SU-DHL-6 (cell line): ENCODE results near the gene TESK2.

Experiments used
- H2AFZ ChIP-seq: fragments of 200-600 bp; sonication (generic); 2 replicates; pipeline ENCODE4 v1.6.1; 2014; ENCODE audit warnings: low read depth, mild to moderate bottlenecking, moderate library complexity, mixed read lengths, antibody characterized with exemption, low read length; ENCODE audit not compliant: severe bottlenecking
- H3F3A ChIP-seq: fragments of 200-600 bp; shearing (Covaris generic); 2 replicates; pipeline ENCODE4 v1.6.0; 2016; ENCODE audit warnings: antibody characterized with exemption, mild to moderate bottlenecking; ENCODE audit not compliant: insufficient read depth
- H3K27ac ChIP-seq: fragments of 200-600 bp; sonication (generic); 2 replicates; pipeline ENCODE4 v1.5.1; 2016; ENCODE audit warnings: low read depth, mild to moderate bottlenecking, low read length, moderate library complexity, mixed read lengths
- H3K27me3 ChIP-seq: fragments of 200-600 bp; sonication (generic), shearing (Covaris generic); 2 replicates; pipeline ENCODE4 v1.6.0; 2014; ENCODE audit warnings: mild to moderate bottlenecking, low read length
- H3K36me3 ChIP-seq: fragments of 200-600 bp; sonication (generic); 2 replicates; pipeline ENCODE4 v1.6.1; 2014; ENCODE audit warnings: mild to moderate bottlenecking, low read length, mixed read lengths
- H3K4me2 ChIP-seq: fragments of 300-600, 200-600 bp; shearing (Covaris generic), sonication (generic); 2 replicates; pipeline ENCODE4 v1.6.0; 2014; ENCODE audit warnings: low read length, low read depth, mild to moderate bottlenecking; ENCODE audit not compliant: poor library complexity, severe bottlenecking
- H3K4me3 ChIP-seq: fragments of 200-600 bp; sonication (generic); 2 replicates; pipeline ENCODE4 v1.5.1; 2014; ENCODE audit warnings: antibody characterized with exemption, low read length, mild to moderate bottlenecking, mixed read lengths; ENCODE audit not compliant: insufficient read depth, poor library complexity, severe bottlenecking
- H3K79me2 ChIP-seq: fragments of 200-600 bp; sonication (generic); 2 replicates; pipeline ENCODE4 v1.6.1; 2014; ENCODE audit warnings: mild to moderate bottlenecking, low read length, moderate library complexity; ENCODE audit not compliant: insufficient read depth
- H3K9ac ChIP-seq: fragments of 200-600 bp; sonication (generic); 2 replicates; pipeline ENCODE4 v1.7.0; 2014; ENCODE audit warnings: mild to moderate bottlenecking, low read length
- H3K9me2 ChIP-seq: fragments of 200-600 bp; sonication (generic); replicated peaks from 2 replicates; pipeline ENCODE4 v1.6.1; 2014; ENCODE audit warnings: low read length; ENCODE audit not compliant: insufficient read depth
- H3K9me3 ChIP-seq: fragments of 200-600 bp; sonication (generic); 2 replicates; pipeline ENCODE4 v1.6.1; 2014; ENCODE audit warnings: low read length, mixed read lengths; ENCODE audit not compliant: insufficient read depth
- H4K20me1 ChIP-seq: fragments of 200-600 bp; sonication (generic); 2 replicates; pipeline ENCODE4 v1.6.1; 2014; ENCODE audit warnings: low read depth, mild to moderate bottlenecking, antibody characterized with exemption, low read length, moderate library complexity, mixed read lengths
- CTCF ChIP-seq: fragments of 200-600 bp; sonication (generic); IDR thresholded peaks from one replicate; pipeline ENCODE4 v1.5.1; 2017; ENCODE audit warnings: antibody characterized with exemption, mild to moderate bottlenecking, low read length, moderate library complexity; ENCODE audit not compliant: insufficient read depth, poor library complexity, severe bottlenecking
- EZH2phosphoT487 ChIP-seq: fragments of 200-600 bp; sonication (generic), shearing (Covaris generic); conservative IDR thresholded peaks from 2 replicates; pipeline ENCODE4 v1.6.1; 2018; ENCODE audit warnings: mild to moderate bottlenecking, antibody characterized with exemption, low read length, moderate library complexity, mixed read lengths

The TESK2 gene

GRCh38 chr1:45412899-45413298 lies 78.1 kb downstream of the TESK2 start:
- H3K36me3 ChIP-seq = no peaks in the 10 kb centered on the region
- H3K4me3 ChIP-seq = no peak overlapping the region
- no peak overlapping the region for H3K4me2 ChIP-seq
- TF ChIP-seq CTCF = no peak
- no peak for TF ChIP-seq EZH2phosphoT487
- no peak overlapping the region for H3K27ac ChIP-seq
- no peaks in the 10 kb centered on the region for H3F3A ChIP-seq
- no peak overlapping the region for H2AFZ ChIP-seq
- no peak overlapping the region for H3K9ac ChIP-seq
- no peaks in the 10 kb centered on the region for H3K27me3 ChIP-seq
- H3K9me2 ChIP-seq = no peaks in the 10 kb centered on the region
- H4K20me1 ChIP-seq = no peaks in the 10 kb centered on the region
- no peaks in the 10 kb centered on the region for H3K79me2 ChIP-seq
- no peaks in the 10 kb centered on the region for H3K9me3 ChIP-seq

- no peaks in the 10 kb centered on the region for H3F3A ChIP-seq
- no peaks in the 10 kb centered on the region for H4K20me1 ChIP-seq
- no peak overlapping the region for H3K4me2 ChIP-seq
- no peak overlapping the region for H3K9ac ChIP-seq
- no peaks in the 10 kb centered on the region for H3K9me3 ChIP-seq
- H3K27me3 ChIP-seq = no peaks in the 10 kb centered on the region
- no peaks in the 10 kb centered on the region for H3K9me2 ChIP-seq
- H3K36me3 ChIP-seq = no peaks in the 10 kb centered on the region
- no peaks in the 10 kb centered on the region for H3K79me2 ChIP-seq
- no peak overlapping the region for H2AFZ ChIP-seq
- H3K27ac ChIP-seq = no peak overlapping the region
- TF ChIP-seq EZH2phosphoT487 (no peak), CTCF (no peak)
- H3K4me3 ChIP-seq = no peak overlapping the region
Observed at GRCh38 chr1:45411510-45411899, 79.5 kb downstream of the TESK2 start.

GRCh38 chr1:45410850-45411509 lies 80.0 kb downstream of the TESK2 start:
- H2AFZ ChIP-seq = no peak overlapping the region
- H3K4me2 ChIP-seq = no peak overlapping the region
- H3K27ac ChIP-seq = no peak overlapping the region
- no peaks in the 10 kb centered on the region for H4K20me1 ChIP-seq
- no peaks in the 10 kb centered on the region for H3K36me3 ChIP-seq
- no peaks in the 10 kb centered on the region for H3F3A ChIP-seq
- TF ChIP-seq CTCF (no peak), EZH2phosphoT487 (no peak)
- no peaks in the 10 kb centered on the region for H3K9me2 ChIP-seq
- H3K27me3 ChIP-seq = no peaks in the 10 kb centered on the region
- H3K9ac ChIP-seq = no peak overlapping the region
- H3K79me2 ChIP-seq = no peaks in the 10 kb centered on the region
- no peak overlapping the region for H3K4me3 ChIP-seq
- no peaks in the 10 kb centered on the region for H3K9me3 ChIP-seq
